Neural progenitor cell (in vitro differentiated cells): ENCODE data around the gene UVSSA.
"Not testable (repeated sequence)": the region's sequence is repeated elsewhere in the genome, so short reads cannot be mapped to it uniquely, and the experiment has no call there.

ENCODE experiments used
- EZH2phosphoT487 ChIP-seq: fragments of 200-600 bp; sonication (generic); IDR thresholded peaks from 2 replicates; pipeline ENCODE4 v1.6.1; 2017; ENCODE audit warnings: antibody characterized with exemption
- TF ChIP-seq, protein P1 (sequence below): fragments of 200-600 bp; sonication (generic); IDR thresholded peaks from 2 replicates; pipeline ENCODE4 v1.5.1; 2017; ENCODE audit warnings: antibody characterized with exemption, mild to moderate bottlenecking

DNA sequence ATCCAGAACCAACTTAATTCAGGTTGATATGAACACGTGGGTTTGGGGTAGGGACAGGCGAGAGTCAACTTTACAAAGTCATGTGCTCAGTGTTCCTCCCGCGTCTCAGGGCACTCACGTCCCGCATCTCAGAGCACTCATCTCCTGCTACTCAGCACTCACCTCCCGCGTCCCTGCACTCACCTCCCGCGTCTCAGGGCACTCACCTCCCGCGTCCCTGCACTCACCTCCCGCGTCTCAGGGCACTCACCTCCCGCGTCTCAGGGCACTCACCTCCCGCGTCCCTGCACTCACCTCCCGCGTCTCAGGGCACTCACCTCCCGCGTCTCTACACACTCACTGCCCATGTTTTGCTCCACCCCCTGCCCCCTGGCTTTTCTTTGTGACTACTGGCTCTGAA, 25.6 kb downstream of the UVSSA start:
- TF ChIP-seq, protein P1, sequence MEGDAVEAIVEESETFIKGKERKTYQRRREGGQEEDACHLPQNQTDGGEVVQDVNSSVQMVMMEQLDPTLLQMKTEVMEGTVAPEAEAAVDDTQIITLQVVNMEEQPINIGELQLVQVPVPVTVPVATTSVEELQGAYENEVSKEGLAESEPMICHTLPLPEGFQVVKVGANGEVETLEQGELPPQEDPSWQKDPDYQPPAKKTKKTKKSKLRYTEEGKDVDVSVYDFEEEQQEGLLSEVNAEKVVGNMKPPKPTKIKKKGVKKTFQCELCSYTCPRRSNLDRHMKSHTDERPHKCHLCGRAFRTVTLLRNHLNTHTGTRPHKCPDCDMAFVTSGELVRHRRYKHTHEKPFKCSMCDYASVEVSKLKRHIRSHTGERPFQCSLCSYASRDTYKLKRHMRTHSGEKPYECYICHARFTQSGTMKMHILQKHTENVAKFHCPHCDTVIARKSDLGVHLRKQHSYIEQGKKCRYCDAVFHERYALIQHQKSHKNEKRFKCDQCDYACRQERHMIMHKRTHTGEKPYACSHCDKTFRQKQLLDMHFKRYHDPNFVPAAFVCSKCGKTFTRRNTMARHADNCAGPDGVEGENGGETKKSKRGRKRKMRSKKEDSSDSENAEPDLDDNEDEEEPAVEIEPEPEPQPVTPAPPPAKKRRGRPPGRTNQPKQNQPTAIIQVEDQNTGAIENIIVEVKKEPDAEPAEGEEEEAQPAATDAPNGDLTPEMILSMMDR: not testable (repeated sequence)
- not testable (repeated sequence) for TF ChIP-seq EZH2phosphoT487
